ENCODE data around the gene OR1F1.

Gene OR1F1

DNA sequence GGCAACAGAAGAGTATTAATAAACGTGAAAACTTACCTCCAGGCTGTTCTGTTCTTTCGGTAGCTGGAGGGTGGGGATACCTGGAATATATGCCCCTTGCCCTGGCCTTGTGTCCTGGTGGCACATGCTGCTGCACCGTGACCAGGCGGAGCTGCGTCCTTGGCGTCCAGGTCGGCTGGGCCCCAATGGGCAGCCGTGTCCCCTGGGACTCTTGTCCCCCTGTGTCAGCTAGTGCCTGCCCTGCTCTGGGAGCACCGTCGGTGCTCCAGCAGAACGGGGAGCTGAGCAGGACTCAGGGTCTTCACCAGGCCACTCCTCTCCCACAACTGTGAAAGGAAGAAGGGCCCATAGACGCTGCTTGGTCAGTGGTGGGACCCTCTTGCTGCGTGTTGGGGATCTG is 45.2 kb upstream of the OR1F1 start:
- H3K4me3 ChIP-seq (ENCODE audit: insufficient read depth, low read length, poor library complexity, severe bottlenecking): no peak overlapping the region
- TF ChIP-seq, protein P1, sequence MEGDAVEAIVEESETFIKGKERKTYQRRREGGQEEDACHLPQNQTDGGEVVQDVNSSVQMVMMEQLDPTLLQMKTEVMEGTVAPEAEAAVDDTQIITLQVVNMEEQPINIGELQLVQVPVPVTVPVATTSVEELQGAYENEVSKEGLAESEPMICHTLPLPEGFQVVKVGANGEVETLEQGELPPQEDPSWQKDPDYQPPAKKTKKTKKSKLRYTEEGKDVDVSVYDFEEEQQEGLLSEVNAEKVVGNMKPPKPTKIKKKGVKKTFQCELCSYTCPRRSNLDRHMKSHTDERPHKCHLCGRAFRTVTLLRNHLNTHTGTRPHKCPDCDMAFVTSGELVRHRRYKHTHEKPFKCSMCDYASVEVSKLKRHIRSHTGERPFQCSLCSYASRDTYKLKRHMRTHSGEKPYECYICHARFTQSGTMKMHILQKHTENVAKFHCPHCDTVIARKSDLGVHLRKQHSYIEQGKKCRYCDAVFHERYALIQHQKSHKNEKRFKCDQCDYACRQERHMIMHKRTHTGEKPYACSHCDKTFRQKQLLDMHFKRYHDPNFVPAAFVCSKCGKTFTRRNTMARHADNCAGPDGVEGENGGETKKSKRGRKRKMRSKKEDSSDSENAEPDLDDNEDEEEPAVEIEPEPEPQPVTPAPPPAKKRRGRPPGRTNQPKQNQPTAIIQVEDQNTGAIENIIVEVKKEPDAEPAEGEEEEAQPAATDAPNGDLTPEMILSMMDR (IDR thresholded peaks at IDR 0.05; ENCODE audit: insufficient read depth, low read length, poor library complexity, severe bottlenecking): no peak
- no peaks in the 10 kb centered on the region for H3K79me2 ChIP-seq (ENCODE audit: insufficient read depth, low read length)
- no peaks in the 10 kb centered on the region for H3F3A ChIP-seq (ENCODE audit: insufficient read depth)
- no peak overlapping the region for H3K4me2 ChIP-seq (ENCODE audit: low read depth, low read length, poor library complexity, severe bottlenecking)
- no peak overlapping the region for H3K9ac ChIP-seq (ENCODE audit: low read length)
- H4K20me1 ChIP-seq (ENCODE audit: low read depth, low read length): no peaks in the 10 kb centered on the region
- no peak overlapping the region for H3K27ac ChIP-seq (ENCODE audit: low read depth, low read length)
- H3K36me3 ChIP-seq (ENCODE audit: low read length): no peaks in the 10 kb centered on the region
- no peaks in the 10 kb centered on the region for H3K9me3 ChIP-seq (ENCODE audit: insufficient read depth, low read length)
- no peak overlapping the region for H2AFZ ChIP-seq (ENCODE audit: low read depth, low read length, severe bottlenecking)
- no peaks in the 10 kb centered on the region for H3K27me3 ChIP-seq (ENCODE audit: low read length)
- H3K9me2 ChIP-seq (replicated peaks; ENCODE audit: insufficient read depth, low read length): no peaks in the 10 kb centered on the region

GRCh38 chr16:3143189-3143588 is 44.8 kb upstream of the OR1F1 start:
- Histone ChIP-seq H2AFZ (ENCODE audit: low read depth, low read length, severe bottlenecking) (no peak overlapping the region), H3K27ac (ENCODE audit: low read depth, low read length) (no peak overlapping the region), H3K27me3 (ENCODE audit: low read length) (no peaks in the 10 kb centered on the region), H4K20me1 (ENCODE audit: low read depth, low read length) (no peaks in the 10 kb centered on the region), H3K4me2 (ENCODE audit: low read depth, low read length, poor library complexity, severe bottlenecking) (no peak overlapping the region), H3K9me2 (replicated peaks; ENCODE audit: insufficient read depth, low read length) (no peaks in the 10 kb centered on the region), H3K9me3 (ENCODE audit: insufficient read depth, low read length) (no peaks in the 10 kb centered on the region), H3K79me2 (ENCODE audit: insufficient read depth, low read length) (no peaks in the 10 kb centered on the region), H3K4me3 (ENCODE audit: insufficient read depth, low read length, poor library complexity, severe bottlenecking) (no peak overlapping the region), H3K9ac (ENCODE audit: low read length) (no peak overlapping the region), H3K36me3 (ENCODE audit: low read length) (no peaks in the 10 kb centered on the region), H3F3A (ENCODE audit: insufficient read depth) (no peaks in the 10 kb centered on the region)
- TF ChIP-seq EZH2phosphoT487 (conservative IDR thresholded peaks at IDR 0.05; ENCODE audit: low read length): no peak
- TF ChIP-seq, protein P1 (IDR thresholded peaks at IDR 0.05; ENCODE audit: insufficient read depth, low read length, poor library complexity, severe bottlenecking): no peak

DNA sequence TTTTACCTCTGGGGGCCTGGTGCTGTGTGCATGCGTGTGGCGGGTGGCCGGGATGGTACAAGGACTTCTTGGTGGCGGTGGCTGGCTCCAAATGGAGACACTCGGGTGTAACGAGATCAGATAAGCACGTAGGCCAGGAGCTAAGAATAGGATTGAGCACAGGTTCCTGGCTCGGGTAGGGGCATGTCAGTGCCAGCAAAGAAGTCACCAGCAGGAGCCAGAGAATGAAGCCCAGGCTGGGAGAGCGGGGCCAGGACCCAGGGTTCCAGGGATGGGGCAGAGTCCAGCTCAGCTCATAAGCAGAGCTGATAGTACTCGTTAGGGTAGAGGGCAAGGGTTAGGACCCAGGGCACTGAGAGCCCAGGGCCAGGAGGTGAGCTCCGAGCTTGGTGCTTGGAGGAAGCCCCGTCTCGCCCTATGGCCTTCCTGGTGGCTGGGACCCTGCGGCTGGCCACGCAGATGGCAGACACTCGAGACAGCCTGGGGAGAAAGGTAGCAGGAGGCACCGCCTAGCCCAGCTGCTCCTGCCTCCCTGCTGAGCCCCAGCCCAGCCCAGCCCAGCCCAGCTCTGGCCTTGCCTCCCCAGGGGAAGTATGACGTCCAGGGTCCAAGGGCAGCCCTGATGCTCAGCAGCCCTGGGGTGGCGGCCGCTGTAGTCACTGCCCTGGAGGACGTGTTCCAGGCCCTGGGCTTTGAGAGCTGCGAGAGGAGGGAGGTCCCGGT is 44.2 kb upstream of the OR1F1 start:
- no peak overlapping the region for H3K4me2 ChIP-seq (ENCODE audit: low read depth, low read length, poor library complexity, severe bottlenecking)
- TF ChIP-seq EZH2phosphoT487 (conservative IDR thresholded peaks at IDR 0.05; ENCODE audit: low read length): no peak
- TF ChIP-seq, protein P1 (IDR thresholded peaks at IDR 0.05; ENCODE audit: insufficient read depth, low read length, poor library complexity, severe bottlenecking): no peak

More for the DNA sequence above, 44.2 kb upstream of the OR1F1 start:
- Histone ChIP-seq H3K79me2 (ENCODE audit: insufficient read depth, low read length) (no peaks in the 10 kb centered on the region), H3K9ac (ENCODE audit: low read length) (no peak overlapping the region), H3K9me3 (ENCODE audit: insufficient read depth, low read length) (no peaks in the 10 kb centered on the region), H3F3A (ENCODE audit: insufficient read depth) (no peaks in the 10 kb centered on the region), H3K36me3 (ENCODE audit: low read length) (no peaks in the 10 kb centered on the region), H2AFZ (ENCODE audit: low read depth, low read length, severe bottlenecking) (no peak overlapping the region), H3K4me3 (ENCODE audit: insufficient read depth, low read length, poor library complexity, severe bottlenecking) (no peak overlapping the region), H3K27ac (ENCODE audit: low read depth, low read length) (no peak overlapping the region), H3K9me2 (replicated peaks; ENCODE audit: insufficient read depth, low read length) (no peaks in the 10 kb centered on the region), H3K27me3 (ENCODE audit: low read length) (no peaks in the 10 kb centered on the region), H4K20me1 (ENCODE audit: low read depth, low read length) (no peaks in the 10 kb centered on the region)

Measured in SU-DHL-6 (cell line).